Peyer's patch (tissue), 4 donors: ENCODE data around the gene TCAIM.

ENCODE experiments used
- CTCF ChIP-seq, 6 experiments: fragments of 450-650 bp in 4 of 6; fragments of 200-600 bp in 2 of 6; sonication (generic) in 1 of 6; IDR thresholded peaks; one replicate each; pipeline ENCODE4 v1.5.1; 2017 to 2019; ENCODE audit warnings: antibody characterized with exemption in 6 of 6, mild to moderate bottlenecking in 3 of 6, moderate library complexity in 1 of 6
- POLR2A ChIP-seq, 2 donors: fragments of 450-650 bp; IDR thresholded peaks; one replicate each; pipeline ENCODE4 v1.5.1; 2017; ENCODE audit warnings: antibody characterized with exemption in 2 of 2, mild to moderate bottlenecking in 2 of 2, moderate library complexity in 2 of 2

DNA sequence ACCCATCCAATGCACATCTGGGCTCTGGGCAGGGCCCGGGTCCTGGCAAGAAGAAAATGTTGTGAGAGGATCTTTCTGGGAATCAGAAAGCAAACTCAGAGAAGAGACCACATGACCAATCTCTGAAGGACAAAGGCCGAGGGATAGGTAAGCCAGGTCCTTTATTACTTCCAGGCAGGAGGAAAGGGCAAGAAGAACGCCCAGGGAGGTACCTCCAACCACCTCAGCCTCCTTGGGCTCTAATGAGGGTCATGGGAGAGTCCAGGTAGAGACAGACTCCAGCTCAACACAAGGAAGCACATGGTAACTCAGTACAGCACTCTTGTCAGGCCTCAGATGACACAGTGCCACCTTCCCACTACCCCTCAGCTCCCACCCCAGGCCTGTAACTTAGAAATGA lies 112.9 kb downstream of the TCAIM start:
- TF ChIP-seq CTCF (IDR thresholded peaks at IDR 0.05) (no peak), POLR2A (IDR thresholded peaks at IDR 0.05) (no peak)
